GM12891 (cell line): ENCODE measurements around the gene HBM.

ENCODE experiments used
- PAX5 ChIP-seq: IDR thresholded peaks from 2 replicates; pipeline ENCODE4 v1.6.1; 2011; ENCODE audit warnings: low read length, moderate library complexity, mild to moderate bottlenecking; ENCODE audit not compliant: insufficient read depth, severe bottlenecking
- POLR2A ChIP-seq: IDR thresholded peaks from 2 replicates; pipeline ENCODE4 v1.6.1; 2011; ENCODE audit warnings: low read depth, low read length, control low read depth
- POLR2AphosphoS5 ChIP-seq: IDR thresholded peaks from 2 replicates; pipeline ENCODE4 v1.6.1; 2011; ENCODE audit warnings: low read depth, low read length, control low read depth
- TAF1 ChIP-seq: IDR thresholded peaks from 2 replicates; pipeline ENCODE4 v1.6.1; 2011; ENCODE audit warnings: low read depth, low read length, control low read depth

DNA sequence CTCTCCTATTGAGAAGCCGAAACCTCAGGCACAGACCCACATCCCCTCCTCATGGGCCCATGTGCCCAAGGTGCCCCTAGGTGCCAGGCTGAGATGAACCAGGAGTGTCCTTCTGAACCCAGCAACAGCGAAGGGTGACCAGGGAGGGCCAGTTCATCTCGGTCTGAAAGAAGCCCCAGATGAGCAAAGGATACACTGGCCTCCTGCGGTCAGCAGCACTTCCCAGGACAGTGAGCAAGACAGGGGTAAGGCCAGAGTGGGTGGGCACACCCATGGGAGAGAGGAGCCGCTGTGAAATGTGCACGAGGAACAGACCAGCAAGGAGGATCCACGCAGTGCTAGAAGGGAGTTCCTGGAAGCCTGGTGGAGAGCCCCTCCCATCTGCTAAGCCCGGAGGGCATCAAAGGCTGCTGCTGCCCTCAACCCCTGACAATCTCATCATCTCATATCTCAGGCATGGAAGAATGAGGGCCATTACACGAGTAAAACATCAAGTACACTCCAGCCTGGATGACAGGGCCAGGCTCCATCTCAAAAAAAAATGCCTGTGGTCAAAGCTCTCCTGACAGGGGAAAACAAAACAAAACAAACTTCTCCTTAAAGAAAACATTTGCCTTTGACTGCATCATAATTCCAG is 16.6 kb upstream of the HBM start:
- TF ChIP-seq POLR2A, result no peak
- TF ChIP-seq POLR2AphosphoS5, result no peak
- no peak for TF ChIP-seq PAX5
- TF ChIP-seq TAF1, result no peak
